PC-9 (cell line): ENCODE data around the gene DOCK3. TPM values are rescaled to one million over a fixed set of nuclear protein-coding genes. Genes with fewer than 3 reads are reported as not detected.
"Not testable (repeated sequence)": the region's sequence is repeated elsewhere in the genome, so short reads cannot be mapped to it uniquely, and the experiment has no call there.

ENCODE experiments used
- BruUV-seq: library from RNA; stranded (reverse); fragments of 400-500 nt; replicated peaks from 2 replicates; lab custom pipeline; 2021; lab: Mats Ljungman, UMichigan
- CTCF ChIA-PET: fragments of 300-600 bp; sonication (Branson Sonifier 250); formaldehyde crosslinking; loops from one replicate; lab custom pipeline; 2022; ENCODE audit warnings: antibody characterized with exemption; lab: Charles Lee
- POLR2A ChIA-PET: fragments of 300-600 bp; sonication (Branson Sonifier 250); formaldehyde crosslinking; loops from one replicate; lab custom pipeline; 2022; ENCODE audit warnings: antibody characterized with exemption; ENCODE audit not compliant: unreplicated experiment; lab: Charles Lee
- DNase-seq, 2 experiments: peaks; one replicate each; pipeline versions ENCODE4 v3.0.0 to v3.0.0-alpha.2; 2015 to 2022; ENCODE audit warnings: mixed read lengths in 1 of 2
- H2AFZ ChIP-seq: fragments of 200-600 bp; sonication (generic); 2 replicates; pipeline ENCODE4 v1.8.1; 2017; ENCODE audit warnings: antibody characterized with exemption
- H3F3A ChIP-seq: fragments of 200-600 bp; sonication (generic); 2 replicates; pipeline ENCODE4 v1.8.1; 2017; ENCODE audit warnings: antibody characterized with exemption, mild to moderate bottlenecking, low read depth; ENCODE audit not compliant: insufficient read depth
- H3K27ac ChIP-seq: fragments of 200-600 bp; sonication (generic); 2 replicates; pipeline ENCODE4 v1.6.1; 2016; ENCODE audit warnings: mixed run types
- H3K27me3 ChIP-seq: fragments of 200-600 bp; sonication (generic); 2 replicates; pipeline ENCODE4 v1.6.1; 2016; ENCODE audit warnings: low read depth, mixed run types; ENCODE audit not compliant: insufficient read depth
- H3K36me3 ChIP-seq: fragments of 200-600 bp; sonication (generic); 2 replicates; pipeline ENCODE4 v1.6.1; 2016; ENCODE audit warnings: low read depth, mixed run types
- H3K4me1 ChIP-seq: fragments of 200-600 bp; sonication (generic); replicated peaks from 2 replicates; pipeline ENCODE4 v1.6.1; 2016; ENCODE audit warnings: mixed run types; ENCODE audit not compliant: insufficient read depth
- H3K4me2 ChIP-seq: fragments of 200-600 bp; sonication (generic); 2 replicates; pipeline ENCODE4 v1.6.1; 2017; ENCODE audit warnings: mixed run types
- H3K4me3 ChIP-seq: fragments of 200-600 bp; sonication (generic); 2 replicates; pipeline ENCODE4 v1.6.1; 2016; ENCODE audit warnings: mixed run types
- H3K79me2 ChIP-seq: fragments of 200-600 bp; sonication (generic); 2 replicates; pipeline ENCODE4 v1.6.1; 2017; ENCODE audit warnings: low read depth, mixed run types
- H3K9me2 ChIP-seq: fragments of 200-600 bp; sonication (generic); 2 replicates; pipeline ENCODE4 v1.8.1; 2017; ENCODE audit warnings: mild to moderate bottlenecking; ENCODE audit not compliant: insufficient read depth
- H3K9me3 ChIP-seq: fragments of 200-600 bp; sonication (generic); 2 replicates; pipeline ENCODE4 v1.8.1; 2016; ENCODE audit warnings: low read depth; ENCODE audit not compliant: insufficient read depth
- H4K20me1 ChIP-seq: fragments of 200-600 bp; sonication (generic); 2 replicates; pipeline ENCODE4 v1.8.1; 2017; ENCODE audit not compliant: insufficient read depth
- CTCF ChIP-seq: fragments of 200-600 bp; sonication (generic); conservative IDR thresholded peaks from 2 replicates; pipeline ENCODE4 v1.6.1; 2017; ENCODE audit warnings: mixed run types, antibody characterized with exemption, mild to moderate bottlenecking, moderate library complexity
- EZH2 ChIP-seq: fragments of 200-600 bp; sonication (generic); IDR thresholded peaks from 2 replicates; pipeline ENCODE4 v1.8.0; 2017; ENCODE audit warnings: antibody characterized with exemption, low read depth
- intact Hi-C: fragments of 100-400 bp; cut with micrococcal nuclease; formaldehyde crosslinking; loops from one replicate; pipeline ENCODE4 v1.10.0; 2022; ENCODE audit not compliant: unreplicated experiment
- total RNA-seq: library from RNA; stranded (reverse); gene quantifications from 2 replicates; pipeline ENCODE4 v1.2.3, GENCODE V29; 2021

Gene DOCK3
- total RNA-seq, 1 experiment from 2014 or later, result 16.9 TPM

GRCh38 chr3:50662408-50662807 lies 12.3 kb upstream of the DOCK3 start:
- no peaks in the 10 kb centered on the region for H3K79me2 ChIP-seq
- BruUV-seq, result no TSS peak

GRCh38 chr3:50665081-50665840 lies 9.5 kb upstream of the DOCK3 start:
- H3K9me2 ChIP-seq, result no peaks in the 10 kb centered on the region
- intact Hi-C loops, result no loop called here
- CTCF ChIA-PET, result no interaction called here
- H3K9me3 ChIP-seq, result no peaks in the 10 kb centered on the region
- H3K79me2 ChIP-seq, result no peaks in the 10 kb centered on the region
- H3K4me1 ChIP-seq, result peaks cover 7% of the 10 kb centered on the region
- DNase-seq, result no peak
- no peaks in the 10 kb centered on the region for H3F3A ChIP-seq
- H3K36me3 ChIP-seq, result no peaks in the 10 kb centered on the region
- BruUV-seq, result no TSS peak
- no peaks in the 10 kb centered on the region for H4K20me1 ChIP-seq
- H3K27me3 ChIP-seq, result no peaks in the 10 kb centered on the region
- H3K27ac ChIP-seq, result no peak overlapping the region
- no peak overlapping the region for H3K4me2 ChIP-seq
- POLR2A ChIA-PET, result no interaction called here
- no peak overlapping the region for H2AFZ ChIP-seq
- H3K4me3 ChIP-seq, result no peak overlapping the region
- TF ChIP-seq EZH2, result no peak
- no peak for TF ChIP-seq CTCF

More at GRCh38 chr3:50662408-50662807, 12.3 kb upstream of the DOCK3 start:
- no peak overlapping the region for H2AFZ ChIP-seq
- H3K4me2 ChIP-seq, result no peak overlapping the region
- no peak overlapping the region for H3K4me3 ChIP-seq
- no peaks in the 10 kb centered on the region for H3K9me2 ChIP-seq
- intact Hi-C loops, result loop anchor here (2.0 kb wide), 1 partner anchor 38 kb away; no protein-coding TSS in a partner anchor
- POLR2A ChIA-PET, result no interaction called here
- CTCF ChIA-PET, result interaction anchor here (0.7 kb wide), 1 partner anchor 392 kb away, joined by 3 read pairs; no protein-coding TSS in a partner anchor
- no peak for DNase-seq
- H3K27me3 ChIP-seq, result no peaks in the 10 kb centered on the region
- peaks cover 7% of the 10 kb centered on the region for H3K4me1 ChIP-seq
- H4K20me1 ChIP-seq, result no peaks in the 10 kb centered on the region
- no peak overlapping the region for H3K27ac ChIP-seq
- TF ChIP-seq EZH2 (no peak), CTCF (no peak)
- H3K9me3 ChIP-seq, result no peaks in the 10 kb centered on the region
- H3F3A ChIP-seq, result no peaks in the 10 kb centered on the region
- no peaks in the 10 kb centered on the region for H3K36me3 ChIP-seq

GRCh38 chr3:50665841-50666115 lies 8.9 kb upstream of the DOCK3 start:
- DNase-seq, H3K9me3 ChIP-seq, BruUV-seq, intact Hi-C loops, H4K20me1 ChIP-seq, H3K4me1 ChIP-seq, H3K27ac ChIP-seq, POLR2A ChIA-PET, H3K27me3 ChIP-seq, H3F3A ChIP-seq, CTCF ChIA-PET, H3K36me3 ChIP-seq, H3K79me2 ChIP-seq, H3K4me3 ChIP-seq, H3K9me2 ChIP-seq, H2AFZ ChIP-seq, H3K4me2 ChIP-seq: not testable (repeated sequence)
